ENCODE measurements around the gene MLF2.

MLF2 gene

GRCh38 chr12:6777386-6777785 lies 24.4 kb upstream of the MLF2 start:
- DNase-seq = no peak

- no peak for DNase-seq
Observed at GRCh38 chr12:6775185-6776174, 22.5 kb upstream of the MLF2 start.

- DNase-seq = no peak
Observed at GRCh38 chr12:6774499-6775062, 21.6 kb upstream of the MLF2 start.

GRCh38 chr12:6773590-6774351 lies 20.8 kb upstream of the MLF2 start:
- DNase-seq = peak; percentile 51

GRCh38 chr12:6772726-6773589 lies 20.0 kb upstream of the MLF2 start:
- DNase-seq = no peak

GRCh38 chr12:6772331-6772695 lies 19.4 kb upstream of the MLF2 start, which contains the start of gene LAG3:
TSS of gene LAG3 (plus strand) at chr12:6772520. CDS start at chr12:6772853, 333 bp downstream.
- DNase-seq = peak; percentile 61

- no peak for DNase-seq
Observed at GRCh38 chr12:6771509-6772330, 18.8 kb upstream of the MLF2 start.

- no peak for DNase-seq
Observed at GRCh38 chr12:6771091-6771495, 18.2 kb upstream of the MLF2 start.

GRCh38 chr12:6770600-6770999 lies 17.7 kb upstream of the MLF2 start:
- DNase-seq = no peak

GRCh38 chr12:6770094-6770493 lies 17.2 kb upstream of the MLF2 start:
- no peak for DNase-seq

GRCh38 chr12:6769666-6770065 lies 16.7 kb upstream of the MLF2 start:
- DNase-seq = no peak

- DNase-seq = no peak
Observed at GRCh38 chr12:6768990-6769389, 16.0 kb upstream of the MLF2 start.

GRCh38 chr12:6768437-6768914 lies 15.5 kb upstream of the MLF2 start:
- DNase-seq = no peak

- DNase-seq = no peak
Observed at GRCh38 chr12:6767353-6768319, 14.7 kb upstream of the MLF2 start.

- peak; percentile 56 for DNase-seq
Observed at GRCh38 chr12:6766651-6767349, 13.9 kb upstream of the MLF2 start.

- no peak for DNase-seq
Observed at GRCh38 chr12:6765634-6766581, 13.0 kb upstream of the MLF2 start, which contains the start of gene PTMS. TSS of gene PTMS (plus strand) at chr12:6766363. CDS start at chr12:6766706, 343 bp downstream.

- DNase-seq = no peak
Observed at GRCh38 chr12:6765048-6765633, 12.2 kb upstream of the MLF2 start.

All from activated naive CD4-positive, alpha-beta T cell treated with anti-CD3 and anti-CD28 coated beads, Interleukin-2, amount 50 U/mL, for 16 hours (primary cell).